Inflammatory macrophage treated with lipopolysaccharide for 1 hour (primary cell): ENCODE measurements around the gene TMEM45B.
A peak's percentile ranks its signal among the peaks of the same experiment; 100 is the strongest.
"Not testable (repeated sequence)": the region's sequence is repeated elsewhere in the genome, so short reads cannot be mapped to it uniquely, and the experiment has no call there.

Source experiments
- DNase-seq, 2 donors: peaks; one replicate each; pipeline ENCODE4 v3.0.0-alpha.2; 2020 to 2022

TMEM45B gene

DNA sequence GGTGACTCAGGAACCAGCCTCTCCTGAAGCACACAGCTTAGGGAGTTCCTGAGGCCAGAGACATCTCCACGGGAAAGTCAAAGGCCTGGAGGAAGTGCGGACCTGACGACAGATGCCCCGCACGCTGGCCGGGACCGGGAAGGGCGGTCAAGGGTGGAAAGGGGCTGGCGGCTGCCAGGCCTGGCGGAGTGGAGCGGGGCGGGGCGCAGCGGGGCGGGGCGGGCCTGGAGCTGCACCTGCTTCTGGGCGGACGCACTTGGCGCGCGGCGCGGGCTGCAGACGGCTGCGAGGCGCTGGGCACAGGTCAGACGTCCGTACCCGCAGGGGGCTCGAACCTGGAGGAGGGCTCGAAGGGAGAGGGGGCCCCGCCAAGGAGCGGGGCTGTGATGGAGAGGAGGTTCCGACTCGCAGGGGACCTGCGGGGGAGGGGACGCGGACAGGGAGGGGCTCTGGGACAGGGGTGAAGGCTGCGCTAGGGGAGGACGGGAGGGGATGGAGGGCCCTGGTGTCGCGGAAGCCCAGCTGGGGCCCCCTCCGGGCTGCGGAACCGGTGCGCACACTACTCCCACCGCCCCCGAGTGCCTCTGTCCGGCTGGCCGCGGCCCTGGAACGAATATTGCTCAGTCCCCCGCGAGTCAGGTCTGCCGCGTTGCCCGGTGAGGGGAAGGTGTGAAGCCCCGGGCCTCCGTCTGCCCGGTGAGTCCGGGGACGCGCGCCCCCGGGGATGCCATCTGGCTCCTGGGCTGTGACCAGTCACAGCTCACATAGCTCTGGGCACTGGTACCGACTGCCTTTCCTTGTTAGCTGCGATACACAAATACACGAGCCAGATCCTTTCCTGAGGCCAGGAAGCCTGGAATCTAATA lies at the start of gene TMEM45B:
TMEM45B (plus strand) TSS at position 253 of the 866 bp plus-strand sequence. CDS start 36,635 bp downstream, outside the sequence.
- DNase-seq: no peak

GRCh38 chr11:129766898-129767604 lies 48.6 kb upstream of the TMEM45B start:
- peak in 1 of 2 donors; percentile 7 for DNase-seq

DNA sequence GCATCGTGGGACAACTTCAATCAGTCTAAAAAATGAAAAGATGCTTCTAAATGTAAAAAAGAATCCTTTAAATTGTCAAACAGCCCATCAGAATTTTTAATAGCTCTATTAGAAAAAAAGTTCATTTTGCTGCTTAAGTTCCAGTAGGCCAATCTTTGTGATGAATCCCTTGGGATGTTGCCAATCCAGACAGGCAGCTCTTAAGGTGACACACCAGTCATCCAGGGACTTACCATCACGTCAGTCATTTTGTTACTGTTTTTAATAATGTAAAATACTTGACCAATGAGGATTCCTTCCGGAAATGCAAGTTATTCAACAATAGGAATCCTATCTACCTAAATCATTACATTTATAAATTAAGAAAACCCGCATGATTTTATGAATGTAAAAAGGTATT lies 47.8 kb upstream of the TMEM45B start:
- no peak for DNase-seq

DNA sequence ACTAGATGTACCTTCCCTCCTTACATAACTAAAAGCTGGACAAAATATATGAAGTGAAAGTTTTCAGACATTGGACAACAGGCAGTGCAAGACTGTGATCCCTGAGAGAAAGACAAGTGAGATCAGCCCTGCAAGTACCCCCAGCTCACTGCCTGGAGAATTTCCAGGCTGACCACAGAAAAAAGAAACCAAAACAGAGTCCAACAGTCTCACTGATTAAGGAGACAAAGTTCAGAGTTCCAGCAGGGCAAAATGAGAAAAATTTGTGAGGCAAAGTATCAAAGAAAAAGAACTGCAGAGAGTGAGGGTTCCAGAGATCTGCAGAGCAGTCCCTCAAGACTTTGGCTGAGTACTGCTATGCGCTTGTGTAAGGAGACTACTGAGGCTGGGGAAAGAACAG lies 47.3 kb upstream of the TMEM45B start:
- no peak for DNase-seq

DNA sequence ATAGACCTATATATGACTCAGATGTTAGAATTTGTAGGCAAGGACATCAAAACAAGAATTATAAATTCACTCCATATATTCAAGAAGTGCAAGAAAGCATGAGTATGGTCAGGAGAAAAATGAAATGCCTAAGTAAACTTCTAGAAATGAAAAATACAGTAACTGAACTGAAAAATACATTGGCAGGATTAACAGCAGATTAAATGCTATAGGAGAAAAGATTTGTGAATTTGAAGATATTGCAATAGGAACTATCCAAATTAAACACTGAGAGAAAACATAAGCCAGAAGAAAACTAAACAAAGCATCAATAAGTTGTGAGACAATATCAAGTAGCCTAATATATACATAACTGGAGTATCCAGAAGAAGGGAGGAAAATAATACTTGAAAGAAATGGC lies 46.6 kb upstream of the TMEM45B start:
- DNase-seq: no peak

- DNase-seq: no peak
Observed at GRCh38 chr11:129770993-129771392, 44.7 kb upstream of the TMEM45B start.

- DNase-seq: not testable (repeated sequence)
Observed at GRCh38 chr11:129771456-129771855, 44.2 kb upstream of the TMEM45B start.

DNA sequence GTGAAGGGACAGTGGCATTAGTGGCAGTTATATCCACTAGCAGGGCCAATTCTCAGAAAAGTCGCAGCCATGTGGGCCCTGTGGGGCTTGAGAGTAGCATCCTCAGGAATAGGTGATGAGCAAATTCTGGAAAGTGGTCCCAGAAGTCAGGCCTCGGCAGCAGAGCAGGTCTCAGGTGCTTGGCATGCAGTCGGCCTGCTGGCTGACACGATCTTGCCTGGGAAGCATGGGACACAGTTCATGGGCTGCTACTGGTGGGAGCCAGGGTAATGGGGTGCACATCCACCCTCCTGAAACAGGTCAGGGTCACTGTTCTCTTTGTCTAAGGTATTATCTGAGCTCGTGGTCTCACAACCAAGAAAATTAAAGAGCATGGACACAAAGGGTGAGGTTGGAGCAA lies 36.8 kb upstream of the TMEM45B start:
- DNase-seq: no peak

- no peak for DNase-seq
Observed at GRCh38 chr11:129779342-129779741, 36.3 kb upstream of the TMEM45B start.

DNA sequence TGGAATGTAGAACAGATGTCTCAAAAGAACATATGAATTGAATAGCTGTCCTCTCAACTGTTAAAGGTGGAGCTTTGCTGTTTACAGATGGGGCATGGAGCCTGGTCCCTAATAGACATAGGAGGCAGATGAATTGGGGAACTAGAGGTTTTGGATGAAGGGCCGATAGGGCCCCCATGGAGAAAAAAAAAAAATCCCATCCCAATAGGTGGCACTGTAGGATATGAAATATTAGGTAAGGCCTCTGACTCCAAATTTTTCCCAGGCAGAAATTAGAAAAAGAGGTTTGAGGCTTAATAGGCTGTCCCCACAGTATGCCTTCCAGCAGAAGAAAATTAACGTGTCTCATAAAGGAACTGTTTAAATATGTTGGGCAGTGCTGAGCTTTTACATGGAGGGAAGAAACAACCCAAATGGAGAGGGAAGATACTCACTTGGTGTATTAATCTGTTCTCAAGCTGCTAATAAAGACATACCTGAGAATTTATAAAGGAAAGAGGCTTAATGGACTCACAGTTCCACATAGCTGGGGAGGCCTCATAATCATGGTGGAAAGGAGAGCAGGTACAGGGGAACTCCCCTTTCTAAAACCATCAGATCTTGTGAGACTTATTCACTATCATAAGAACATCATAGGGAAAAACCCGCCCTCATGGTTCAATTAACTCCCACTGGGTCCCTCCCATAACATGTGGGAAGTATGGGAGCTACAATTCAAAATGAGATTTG lies 30.1 kb upstream of the TMEM45B start:
- DNase-seq: peak; percentile 65 to 81

- not testable (repeated sequence) for DNase-seq
Observed at GRCh38 chr11:129786112-129786416, 29.6 kb upstream of the TMEM45B start.

DNA sequence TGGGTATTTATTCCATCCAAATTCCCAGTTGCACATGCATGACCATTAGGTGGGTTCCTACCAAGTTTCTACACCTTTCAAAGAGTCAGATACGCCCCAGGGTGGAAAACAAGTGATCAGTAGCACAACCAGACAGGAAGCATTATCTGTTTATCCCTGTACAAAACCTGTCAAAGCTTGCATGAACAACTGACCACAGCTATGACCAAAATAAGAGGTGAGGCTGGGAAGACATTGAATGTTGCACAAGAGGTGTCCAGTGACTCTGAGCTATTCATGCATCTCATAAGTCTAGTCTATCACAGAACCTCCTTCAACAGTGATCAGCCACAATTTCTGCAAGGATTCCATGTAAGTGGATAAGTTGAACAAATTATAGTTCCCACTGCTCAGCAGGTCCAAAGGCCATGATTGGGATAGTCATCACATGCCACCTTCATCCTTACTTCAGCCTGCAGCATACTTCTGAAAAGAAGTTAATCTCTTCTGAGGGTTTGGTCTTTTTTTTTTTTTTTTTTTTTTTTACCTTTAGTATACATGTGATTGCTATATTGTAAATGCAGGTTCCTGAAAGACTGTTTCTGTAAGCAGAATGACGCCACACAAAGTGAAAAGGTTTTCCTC lies 28.0 kb upstream of the TMEM45B start:
- DNase-seq: no peak

DNA sequence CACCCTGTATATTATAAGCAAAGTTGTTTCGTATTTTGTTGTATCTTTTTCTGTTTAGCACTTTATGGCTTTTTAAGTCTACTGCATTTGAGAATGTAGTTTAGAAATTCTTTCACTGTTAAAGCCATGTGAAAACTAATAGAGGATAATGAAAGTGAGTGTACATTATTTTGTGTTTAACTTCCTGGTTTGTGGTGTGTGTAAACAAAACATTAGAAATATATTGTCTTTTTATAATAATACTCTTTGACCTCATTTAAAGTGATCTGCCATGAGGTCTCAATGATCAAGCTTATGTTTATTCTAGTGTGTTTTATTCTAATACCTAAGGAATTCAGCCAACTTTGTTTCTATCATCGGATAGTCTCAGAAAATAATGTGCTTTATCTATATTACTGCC lies 27.4 kb upstream of the TMEM45B start:
- DNase-seq: no peak

DNA sequence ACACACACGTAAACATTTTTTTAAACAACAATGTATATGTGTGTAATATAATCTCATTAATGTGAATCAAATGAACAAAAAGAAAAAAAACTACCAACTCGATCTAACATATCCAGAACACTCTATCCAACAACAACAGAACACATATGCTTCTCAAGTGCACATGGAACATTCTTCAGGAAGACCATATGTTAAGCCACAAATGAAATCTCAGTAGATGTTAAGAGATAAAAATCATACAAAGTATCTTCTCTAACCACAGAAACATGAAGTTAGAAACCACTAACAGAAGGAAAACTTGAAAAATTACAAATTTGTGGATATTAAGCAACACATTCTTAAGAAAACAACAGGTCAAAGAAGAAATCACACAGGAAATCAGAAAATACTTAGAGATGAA lies 25.5 kb upstream of the TMEM45B start:
- no peak for DNase-seq

DNA sequence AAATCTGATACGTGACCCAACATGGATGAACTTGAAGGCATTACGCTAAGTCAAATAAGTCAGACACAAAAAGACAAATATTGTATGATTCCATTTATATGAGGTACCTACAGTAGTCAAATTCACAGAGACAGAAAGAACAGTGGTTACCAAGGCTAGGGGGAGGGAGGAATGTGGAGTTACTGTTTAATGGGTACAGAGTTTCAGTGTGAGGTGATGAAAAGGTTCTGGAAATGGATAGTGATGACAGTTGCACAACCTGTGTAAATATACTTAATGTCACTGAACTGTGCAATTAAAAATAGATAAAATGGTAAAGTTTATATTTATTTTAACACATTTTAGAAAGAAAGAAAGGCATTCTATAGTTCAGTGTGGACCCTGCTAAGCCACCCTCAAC lies 24.1 kb upstream of the TMEM45B start:
- no peak for DNase-seq

- DNase-seq: no peak
Observed at GRCh38 chr11:129792663-129793062, 23.0 kb upstream of the TMEM45B start.

- DNase-seq: no peak
Observed at GRCh38 chr11:129795089-129795488, 20.6 kb upstream of the TMEM45B start.

DNA sequence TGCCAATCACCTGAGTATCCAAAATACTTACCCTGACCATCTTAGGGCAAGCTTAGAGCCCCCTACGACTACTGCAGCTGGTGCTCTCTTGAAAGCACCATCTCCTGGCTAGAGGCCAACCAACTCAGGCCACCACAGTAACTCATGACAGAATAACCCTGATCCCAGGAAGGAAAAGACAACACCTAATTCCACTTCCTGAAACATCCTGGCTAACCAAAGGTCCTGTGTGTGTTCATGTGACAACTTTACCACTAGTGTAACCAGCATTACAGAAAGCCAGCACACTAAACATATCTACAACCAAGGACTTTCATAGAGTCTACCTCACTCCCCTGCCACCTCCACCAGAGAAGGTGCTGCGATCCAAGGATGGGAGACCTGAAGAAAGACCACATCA lies 17.4 kb upstream of the TMEM45B start:
- DNase-seq: no peak

- not testable (repeated sequence) for DNase-seq
Observed at GRCh38 chr11:129800162-129800561, 15.5 kb upstream of the TMEM45B start.

DNA sequence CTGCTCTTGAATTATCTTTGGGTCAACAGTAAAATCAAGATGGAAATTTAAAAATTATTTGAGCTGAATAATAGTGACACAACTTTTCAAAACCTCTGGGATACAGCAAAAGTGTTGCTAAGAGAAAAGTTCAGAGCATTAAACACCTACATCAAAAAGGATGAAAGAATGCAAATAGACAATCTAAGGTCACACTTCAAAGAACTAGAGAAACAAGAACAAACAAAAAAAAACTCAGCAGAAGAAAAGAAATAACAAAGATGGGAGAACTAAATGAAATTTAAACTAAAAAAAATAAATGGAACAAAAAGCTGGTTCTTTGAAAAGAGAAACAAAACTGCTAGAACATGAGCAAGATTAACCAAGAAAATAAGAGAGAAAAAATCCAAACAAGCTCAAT lies 15.0 kb upstream of the TMEM45B start:
- DNase-seq: no peak

GRCh38 chr11:129803533-129803932 lies 12.1 kb upstream of the TMEM45B start:
- no peak for DNase-seq

- no peak for DNase-seq
Observed at GRCh38 chr11:129804012-129804411, 11.6 kb upstream of the TMEM45B start.

- DNase-seq: not testable (repeated sequence)
Observed at GRCh38 chr11:129808241-129808640, 7.4 kb upstream of the TMEM45B start.
